Endothelial cell of umbilical vein (primary cell): ENCODE results near the gene DDX54.

ENCODE experiments used
- EZH2 ChIP-seq: IDR thresholded peaks from 2 replicates; pipeline ENCODE4 v1.6.1; 2012; ENCODE audit warnings: borderline replicate concordance, low read depth, mild to moderate bottlenecking, moderate library complexity, low read length, inconsistent platforms; ENCODE audit not compliant: severe bottlenecking
- FOS ChIP-seq: IDR thresholded peaks from 2 replicates; pipeline ENCODE4 v1.6.1; 2011; ENCODE audit warnings: mild to moderate bottlenecking, low read length, moderate library complexity, borderline replicate concordance; ENCODE audit not compliant: insufficient read depth
- GATA2 ChIP-seq: IDR thresholded peaks from 2 replicates; pipeline ENCODE4 v1.7.0; 2011; ENCODE audit warnings: low read depth, mild to moderate bottlenecking, moderate library complexity, mixed read lengths, low read length; ENCODE audit not compliant: insufficient read length, insufficient read depth
- JUN ChIP-seq: IDR thresholded peaks from 2 replicates; pipeline ENCODE4 v1.6.1; 2011; ENCODE audit warnings: borderline replicate concordance, low read depth; ENCODE audit not compliant: insufficient read length, insufficient read depth
- MYC ChIP-seq: IDR thresholded peaks from one replicate; pipeline ENCODE4 v1.6.1; 2011; ENCODE audit warnings: mild to moderate bottlenecking, low read depth, low read length
- POLR2A ChIP-seq: IDR thresholded peaks from 2 replicates; pipeline ENCODE4 v1.6.1; 2012; ENCODE audit warnings: low read depth, mild to moderate bottlenecking, control low read depth, low read length
- POLR2AphosphoS5 ChIP-seq: IDR thresholded peaks from 2 replicates; pipeline ENCODE4 v1.6.1; 2012; ENCODE audit warnings: low read depth, mild to moderate bottlenecking, control low read depth, low read length, moderate library complexity; ENCODE audit not compliant: insufficient read depth
- TF ChIP-seq, protein P1 (sequence below), 2 donors: IDR thresholded peaks; 1 replicate in 1 of 2; 2 replicates in 1 of 2; pipeline ENCODE4 v1.5.1; 2011; ENCODE audit warnings: low read length in 2 of 2, mild to moderate bottlenecking in 2 of 2, moderate library complexity in 2 of 2, control low read depth in 1 of 2, inconsistent platforms in 1 of 2, low read depth in 1 of 2; ENCODE audit not compliant: insufficient read depth in 1 of 2; ENCODE audit errors: extremely low read depth in 1 of 2
- TF ChIP-seq, protein P2 (sequence below): IDR thresholded peaks from 2 replicates; pipeline ENCODE4 v1.6.1; 2011; ENCODE audit not compliant: insufficient read depth, insufficient read length

DNA sequence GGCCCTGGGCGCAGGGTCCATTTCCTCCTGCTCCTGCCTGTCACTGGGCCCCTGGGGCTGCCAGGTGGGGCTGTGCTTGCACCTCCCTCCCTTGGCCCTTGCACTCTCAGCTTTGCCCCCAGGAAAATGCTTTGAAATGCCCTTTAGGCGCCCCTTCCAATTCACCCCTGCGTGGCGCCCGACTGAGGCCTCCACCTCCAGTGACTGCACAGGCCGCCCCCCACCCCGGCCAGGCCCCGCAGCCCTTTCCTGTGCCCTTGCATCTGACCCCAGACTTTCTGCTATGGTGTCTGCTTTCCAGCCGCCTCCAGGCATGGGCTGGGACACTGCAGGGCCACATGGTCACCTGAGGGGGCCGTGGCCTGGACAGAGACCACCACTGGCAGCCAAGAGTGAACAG lies 17.4 kb downstream of the DDX54 start:
- TF ChIP-seq, protein P1, sequence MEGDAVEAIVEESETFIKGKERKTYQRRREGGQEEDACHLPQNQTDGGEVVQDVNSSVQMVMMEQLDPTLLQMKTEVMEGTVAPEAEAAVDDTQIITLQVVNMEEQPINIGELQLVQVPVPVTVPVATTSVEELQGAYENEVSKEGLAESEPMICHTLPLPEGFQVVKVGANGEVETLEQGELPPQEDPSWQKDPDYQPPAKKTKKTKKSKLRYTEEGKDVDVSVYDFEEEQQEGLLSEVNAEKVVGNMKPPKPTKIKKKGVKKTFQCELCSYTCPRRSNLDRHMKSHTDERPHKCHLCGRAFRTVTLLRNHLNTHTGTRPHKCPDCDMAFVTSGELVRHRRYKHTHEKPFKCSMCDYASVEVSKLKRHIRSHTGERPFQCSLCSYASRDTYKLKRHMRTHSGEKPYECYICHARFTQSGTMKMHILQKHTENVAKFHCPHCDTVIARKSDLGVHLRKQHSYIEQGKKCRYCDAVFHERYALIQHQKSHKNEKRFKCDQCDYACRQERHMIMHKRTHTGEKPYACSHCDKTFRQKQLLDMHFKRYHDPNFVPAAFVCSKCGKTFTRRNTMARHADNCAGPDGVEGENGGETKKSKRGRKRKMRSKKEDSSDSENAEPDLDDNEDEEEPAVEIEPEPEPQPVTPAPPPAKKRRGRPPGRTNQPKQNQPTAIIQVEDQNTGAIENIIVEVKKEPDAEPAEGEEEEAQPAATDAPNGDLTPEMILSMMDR (IDR thresholded peaks at IDR 0.05; ENCODE audit: extremely low read depth in 1 of 2, insufficient read depth in 1 of 2, low read depth in 1 of 2, low read length in 2 of 2) = no peak
- TF ChIP-seq EZH2 (no peak), POLR2A (no peak), GATA2 (no peak), MYC (no peak), JUN (no peak), POLR2AphosphoS5 (no peak), FOS (no peak)
- TF ChIP-seq, protein P2, sequence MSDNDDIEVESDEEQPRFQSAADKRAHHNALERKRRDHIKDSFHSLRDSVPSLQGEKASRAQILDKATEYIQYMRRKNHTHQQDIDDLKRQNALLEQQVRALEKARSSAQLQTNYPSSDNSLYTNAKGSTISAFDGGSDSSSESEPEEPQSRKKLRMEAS = no peak
